ENCODE results near the gene RINL.
"Not testable (repeated sequence)": the region's sequence is repeated elsewhere in the genome, so short reads cannot be mapped to it uniquely, and the experiment has no call there.

The RINL gene

GRCh38 chr19:38879400-38879751, 1.3 kb upstream of the RINL start:
- Histone ChIP-seq H4K20me1 (ENCODE audit: insufficient read depth, low read length) (no peaks in the 10 kb centered on the region), H2AFZ (ENCODE audit: low read depth, low read length) (no peak overlapping the region), H3K4me1 (ENCODE audit: insufficient read depth, low read length) (peaks cover 18% of the 10 kb centered on the region), H3K36me3 (ENCODE audit: insufficient read depth, low read length) (peaks cover 21% of the 10 kb centered on the region), H3K9me3 (ENCODE audit: insufficient read depth, low read length, severe bottlenecking) (no peaks in the 10 kb centered on the region), H3K4me2 (ENCODE audit: insufficient read depth, low read length) (no peak overlapping the region), H3K79me2 (ENCODE audit: insufficient read depth, low read length) (no peaks in the 10 kb centered on the region), H3K27ac (ENCODE audit: low read length) (no peak overlapping the region), H3K27me3 (ENCODE audit: insufficient read depth, low read length, poor library complexity) (no peaks in the 10 kb centered on the region), H3K4me3 (ENCODE audit: low read depth in 1 of 2, low read length in 2 of 2) (no peak overlapping the region), H3K9ac (ENCODE audit: low read depth, low read length) (no peak overlapping the region)
- DNase-seq (no peak), ATAC-seq (ENCODE audit: insufficient read depth, low read depth) (no peak)
- TF ChIP-seq EZH2 (IDR thresholded peaks at IDR 0.05; ENCODE audit: borderline replicate concordance, low read depth, low read length, severe bottlenecking) = no peak
- no peak for TF ChIP-seq CTCF (IDR thresholded peaks at IDR 0.05; ENCODE audit: borderline replicate concordance, extremely low read depth, low read length, poor library complexity, severe bottlenecking)

GRCh38 chr19:38878575-38879399, 712 bp upstream of the RINL start:
- peak overlapping the region in 1 of 2 experiments; percentile 13; a peak in 1 of 4 replicates for H3K4me3 ChIP-seq (ENCODE audit: low read depth in 1 of 2, low read length in 2 of 2)
- no peaks in the 10 kb centered on the region for H3K9me3 ChIP-seq (ENCODE audit: insufficient read depth, low read length, severe bottlenecking)
- peak overlapping the region; percentile 39; the same call in 1 of the 2 replicates for H3K27ac ChIP-seq (ENCODE audit: low read length)
- DNase-seq (no peak), ATAC-seq (ENCODE audit: insufficient read depth, low read depth) (no peak)
- peak overlapping the region; percentile 38; the same call in 1 of the 2 replicates for H3K9ac ChIP-seq (ENCODE audit: low read depth, low read length)
- TF ChIP-seq CTCF (IDR thresholded peaks at IDR 0.05; ENCODE audit: borderline replicate concordance, extremely low read depth, low read length, poor library complexity, severe bottlenecking) = no peak
- TF ChIP-seq EZH2 (IDR thresholded peaks at IDR 0.05; ENCODE audit: borderline replicate concordance, low read depth, low read length, severe bottlenecking) = no peak
- no peaks in the 10 kb centered on the region for H3K27me3 ChIP-seq (ENCODE audit: insufficient read depth, low read length, poor library complexity)
- H3K4me2 ChIP-seq (ENCODE audit: insufficient read depth, low read length) = peak overlapping the region; percentile 42
- H3K79me2 ChIP-seq (ENCODE audit: insufficient read depth, low read length) = no peaks in the 10 kb centered on the region
- H4K20me1 ChIP-seq (ENCODE audit: insufficient read depth, low read length) = no peaks in the 10 kb centered on the region
- H2AFZ ChIP-seq (ENCODE audit: low read depth, low read length) = 0 out of 2 replicates have a peak overlapping the region, but pooled peaks have one; percentile 53
- peaks cover 21% of the 10 kb centered on the region for H3K36me3 ChIP-seq (ENCODE audit: insufficient read depth, low read length)
- H3K4me1 ChIP-seq (ENCODE audit: insufficient read depth, low read length) = peaks cover 18% of the 10 kb centered on the region

- no peak for DNase-seq
- no peak overlapping the region for H2AFZ ChIP-seq (ENCODE audit: low read depth, low read length)
- no peak for ATAC-seq (ENCODE audit: insufficient read depth, low read depth)
- H3K27ac ChIP-seq (ENCODE audit: low read length) = no peak overlapping the region
- no peaks in the 10 kb centered on the region for H3K27me3 ChIP-seq (ENCODE audit: insufficient read depth, low read length, poor library complexity)
- no peaks in the 10 kb centered on the region for H3K79me2 ChIP-seq (ENCODE audit: insufficient read depth, low read length)
- no peak overlapping the region for H3K4me2 ChIP-seq (ENCODE audit: insufficient read depth, low read length)
- no peak overlapping the region for H3K4me3 ChIP-seq (ENCODE audit: low read depth in 1 of 2, low read length in 2 of 2)
- 0 out of 2 replicates have a peak, but pooled peaks cover 8% of the 10 kb centered on the region for H3K36me3 ChIP-seq (ENCODE audit: insufficient read depth, low read length)
- peaks cover 18% of the 10 kb centered on the region for H3K4me1 ChIP-seq (ENCODE audit: insufficient read depth, low read length)
- H3K9me3 ChIP-seq (ENCODE audit: insufficient read depth, low read length, severe bottlenecking) = no peaks in the 10 kb centered on the region
- H3K9ac ChIP-seq (ENCODE audit: low read depth, low read length) = no peak overlapping the region
- no peaks in the 10 kb centered on the region for H4K20me1 ChIP-seq (ENCODE audit: insufficient read depth, low read length)
- TF ChIP-seq EZH2 (IDR thresholded peaks at IDR 0.05; ENCODE audit: borderline replicate concordance, low read depth, low read length, severe bottlenecking) (no peak), CTCF (IDR thresholded peaks at IDR 0.05; ENCODE audit: borderline replicate concordance, extremely low read depth, low read length, poor library complexity, severe bottlenecking) (no peak)
These were observed 2.2 kb downstream of the RINL start for GRCh38 chr19:38875656-38876395.

- not testable (repeated sequence) for H3K4me2 ChIP-seq (ENCODE audit: insufficient read depth, low read length); H3K9ac ChIP-seq (ENCODE audit: low read depth, low read length); ATAC-seq (ENCODE audit: insufficient read depth, low read depth); H3K9me3 ChIP-seq (ENCODE audit: insufficient read depth, low read length, severe bottlenecking); H4K20me1 ChIP-seq (ENCODE audit: insufficient read depth, low read length); H3K27me3 ChIP-seq (ENCODE audit: insufficient read depth, low read length, poor library complexity); H3K4me3 ChIP-seq (ENCODE audit: low read depth in 1 of 2, low read length in 2 of 2); H2AFZ ChIP-seq (ENCODE audit: low read depth, low read length); H3K36me3 ChIP-seq (ENCODE audit: insufficient read depth, low read length); H3K27ac ChIP-seq (ENCODE audit: low read length); H3K79me2 ChIP-seq (ENCODE audit: insufficient read depth, low read length); DNase-seq
- H3K4me1 ChIP-seq (ENCODE audit: insufficient read depth, low read length) = peaks cover 22% of the 10 kb centered on the region
These were observed 4.7 kb downstream of the RINL start for GRCh38 chr19:38873400-38873799.

Measured in DND-41 (cell line).